Measurements from ENCODE around the gene CCDC116.

Gene CCDC116

DNA sequence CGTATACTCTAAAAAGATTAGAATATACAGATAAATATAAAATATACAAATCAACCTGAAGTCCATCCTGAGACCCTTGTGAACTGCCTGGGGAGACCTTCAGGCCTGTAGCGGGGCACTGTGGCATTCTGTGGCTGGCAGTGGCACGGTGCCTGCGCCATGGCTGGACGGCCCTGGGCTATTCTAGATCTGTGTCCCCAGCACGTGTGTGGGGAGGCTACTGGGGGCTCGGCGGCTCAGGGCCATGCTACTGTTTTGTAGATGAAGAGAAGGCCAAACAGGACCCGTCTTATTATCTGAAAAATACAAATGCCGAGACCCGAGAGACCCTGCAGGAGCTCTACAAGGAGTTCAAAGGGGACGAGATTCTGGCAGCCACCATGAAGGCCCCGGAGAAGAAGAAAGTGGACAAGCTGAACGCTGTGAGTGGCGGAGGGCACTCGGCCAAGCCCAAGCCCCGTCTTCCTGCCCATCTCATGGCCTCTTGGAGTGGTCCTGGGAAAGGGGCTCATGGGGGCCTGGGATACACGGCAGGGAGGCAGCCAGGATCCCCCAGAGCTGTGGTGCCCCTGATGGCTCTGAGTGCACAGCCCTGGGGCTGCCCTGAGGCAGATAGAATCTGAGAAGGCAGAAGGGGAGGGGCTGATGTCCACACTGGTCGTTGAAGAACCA lies 52.1 kb downstream of the CCDC116 start:
- ATAC-seq = no peak
- TF ChIP-seq ZFP30 (CRISPR knock-in tag; IDR thresholded peaks at IDR 0.05) (no peak), PPARA (CRISPR knock-in tag; IDR thresholded peaks at IDR 0.05; ENCODE audit: borderline replicate concordance) (no peak), CSDC2 (CRISPR knock-in tag; IDR thresholded peaks at IDR 0.05) (no peak), ARNTL (CRISPR knock-in tag; IDR thresholded peaks at IDR 0.05; ENCODE audit: borderline replicate concordance, low read depth) (no peak), ZFP3 (CRISPR knock-in tag; IDR thresholded peaks at IDR 0.05) (no peak), ZNF70 (CRISPR knock-in tag; IDR thresholded peaks at IDR 0.05) (no peak), SNAI2 (CRISPR knock-in tag; IDR thresholded peaks at IDR 0.05) (no peak)
- TF ChIP-seq, protein P1, sequence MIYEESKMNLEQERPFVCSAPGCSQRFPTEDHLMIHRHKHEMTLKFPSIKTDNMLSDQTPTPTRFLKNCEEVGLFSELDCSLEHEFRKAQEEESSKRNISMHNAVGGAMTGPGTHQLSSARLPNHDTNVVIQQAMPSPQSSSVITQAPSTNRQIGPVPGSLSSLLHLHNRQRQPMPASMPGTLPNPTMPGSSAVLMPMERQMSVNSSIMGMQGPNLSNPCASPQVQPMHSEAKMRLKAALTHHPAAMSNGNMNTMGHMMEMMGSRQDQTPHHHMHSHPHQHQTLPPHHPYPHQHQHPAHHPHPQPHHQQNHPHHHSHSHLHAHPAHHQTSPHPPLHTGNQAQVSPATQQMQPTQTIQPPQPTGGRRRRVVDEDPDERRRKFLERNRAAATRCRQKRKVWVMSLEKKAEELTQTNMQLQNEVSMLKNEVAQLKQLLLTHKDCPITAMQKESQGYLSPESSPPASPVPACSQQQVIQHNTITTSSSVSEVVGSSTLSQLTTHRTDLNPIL (CRISPR knock-in tag; IDR thresholded peaks at IDR 0.05; ENCODE audit: low read depth) = no peak
- TF ChIP-seq, protein P2, sequence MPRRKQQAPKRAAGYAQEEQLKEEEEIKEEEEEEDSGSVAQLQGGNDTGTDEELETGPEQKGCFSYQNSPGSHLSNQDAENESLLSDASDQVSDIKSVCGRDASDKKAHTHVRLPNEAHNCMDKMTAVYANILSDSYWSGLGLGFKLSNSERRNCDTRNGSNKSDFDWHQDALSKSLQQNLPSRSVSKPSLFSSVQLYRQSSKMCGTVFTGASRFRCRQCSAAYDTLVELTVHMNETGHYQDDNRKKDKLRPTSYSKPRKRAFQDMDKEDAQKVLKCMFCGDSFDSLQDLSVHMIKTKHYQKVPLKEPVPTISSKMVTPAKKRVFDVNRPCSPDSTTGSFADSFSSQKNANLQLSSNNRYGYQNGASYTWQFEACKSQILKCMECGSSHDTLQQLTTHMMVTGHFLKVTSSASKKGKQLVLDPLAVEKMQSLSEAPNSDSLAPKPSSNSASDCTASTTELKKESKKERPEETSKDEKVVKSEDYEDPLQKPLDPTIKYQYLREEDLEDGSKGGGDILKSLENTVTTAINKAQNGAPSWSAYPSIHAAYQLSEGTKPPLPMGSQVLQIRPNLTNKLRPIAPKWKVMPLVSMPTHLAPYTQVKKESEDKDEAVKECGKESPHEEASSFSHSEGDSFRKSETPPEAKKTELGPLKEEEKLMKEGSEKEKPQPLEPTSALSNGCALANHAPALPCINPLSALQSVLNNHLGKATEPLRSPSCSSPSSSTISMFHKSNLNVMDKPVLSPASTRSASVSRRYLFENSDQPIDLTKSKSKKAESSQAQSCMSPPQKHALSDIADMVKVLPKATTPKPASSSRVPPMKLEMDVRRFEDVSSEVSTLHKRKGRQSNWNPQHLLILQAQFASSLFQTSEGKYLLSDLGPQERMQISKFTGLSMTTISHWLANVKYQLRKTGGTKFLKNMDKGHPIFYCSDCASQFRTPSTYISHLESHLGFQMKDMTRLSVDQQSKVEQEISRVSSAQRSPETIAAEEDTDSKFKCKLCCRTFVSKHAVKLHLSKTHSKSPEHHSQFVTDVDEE (CRISPR knock-in tag; IDR thresholded peaks at IDR 0.05) = no peak
- TF ChIP-seq, protein P3, sequence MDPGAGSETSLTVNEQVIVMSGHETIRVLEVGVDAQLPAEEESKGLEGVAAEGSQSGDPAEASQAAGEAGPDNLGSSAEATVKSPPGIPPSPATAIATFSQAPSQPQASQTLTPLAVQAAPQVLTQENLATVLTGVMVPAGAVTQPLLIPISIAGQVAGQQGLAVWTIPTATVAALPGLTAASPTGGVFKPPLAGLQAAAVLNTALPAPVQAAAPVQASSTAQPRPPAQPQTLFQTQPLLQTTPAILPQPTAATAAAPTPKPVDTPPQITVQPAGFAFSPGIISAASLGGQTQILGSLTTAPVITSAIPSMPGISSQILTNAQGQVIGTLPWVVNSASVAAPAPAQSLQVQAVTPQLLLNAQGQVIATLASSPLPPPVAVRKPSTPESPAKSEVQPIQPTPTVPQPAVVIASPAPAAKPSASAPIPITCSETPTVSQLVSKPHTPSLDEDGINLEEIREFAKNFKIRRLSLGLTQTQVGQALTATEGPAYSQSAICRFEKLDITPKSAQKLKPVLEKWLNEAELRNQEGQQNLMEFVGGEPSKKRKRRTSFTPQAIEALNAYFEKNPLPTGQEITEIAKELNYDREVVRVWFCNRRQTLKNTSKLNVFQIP (CRISPR knock-in tag; IDR thresholded peaks at IDR 0.05; ENCODE audit: borderline replicate concordance, low read depth) = no peak
- TF ChIP-seq, protein P4, sequence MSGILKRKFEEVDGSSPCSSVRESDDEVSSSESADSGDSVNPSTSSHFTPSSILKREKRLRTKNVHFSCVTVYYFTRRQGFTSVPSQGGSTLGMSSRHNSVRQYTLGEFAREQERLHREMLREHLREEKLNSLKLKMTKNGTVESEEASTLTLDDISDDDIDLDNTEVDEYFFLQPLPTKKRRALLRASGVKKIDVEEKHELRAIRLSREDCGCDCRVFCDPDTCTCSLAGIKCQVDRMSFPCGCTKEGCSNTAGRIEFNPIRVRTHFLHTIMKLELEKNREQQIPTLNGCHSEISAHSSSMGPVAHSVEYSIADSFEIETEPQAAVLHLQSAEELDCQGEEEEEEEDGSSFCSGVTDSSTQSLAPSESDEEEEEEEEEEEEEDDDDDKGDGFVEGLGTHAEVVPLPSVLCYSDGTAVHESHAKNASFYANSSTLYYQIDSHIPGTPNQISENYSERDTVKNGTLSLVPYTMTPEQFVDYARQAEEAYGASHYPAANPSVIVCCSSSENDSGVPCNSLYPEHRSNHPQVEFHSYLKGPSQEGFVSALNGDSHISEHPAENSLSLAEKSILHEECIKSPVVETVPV (CRISPR knock-in tag; IDR thresholded peaks at IDR 0.05) = no peak
- TF ChIP-seq, protein P5, sequence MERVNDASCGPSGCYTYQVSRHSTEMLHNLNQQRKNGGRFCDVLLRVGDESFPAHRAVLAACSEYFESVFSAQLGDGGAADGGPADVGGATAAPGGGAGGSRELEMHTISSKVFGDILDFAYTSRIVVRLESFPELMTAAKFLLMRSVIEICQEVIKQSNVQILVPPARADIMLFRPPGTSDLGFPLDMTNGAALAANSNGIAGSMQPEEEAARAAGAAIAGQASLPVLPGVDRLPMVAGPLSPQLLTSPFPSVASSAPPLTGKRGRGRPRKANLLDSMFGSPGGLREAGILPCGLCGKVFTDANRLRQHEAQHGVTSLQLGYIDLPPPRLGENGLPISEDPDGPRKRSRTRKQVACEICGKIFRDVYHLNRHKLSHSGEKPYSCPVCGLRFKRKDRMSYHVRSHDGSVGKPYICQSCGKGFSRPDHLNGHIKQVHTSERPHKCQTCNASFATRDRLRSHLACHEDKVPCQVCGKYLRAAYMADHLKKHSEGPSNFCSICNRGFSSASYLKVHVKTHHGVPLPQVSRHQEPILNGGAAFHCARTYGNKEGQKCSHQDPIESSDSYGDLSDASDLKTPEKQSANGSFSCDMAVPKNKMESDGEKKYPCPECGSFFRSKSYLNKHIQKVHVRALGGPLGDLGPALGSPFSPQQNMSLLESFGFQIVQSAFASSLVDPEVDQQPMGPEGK (CRISPR knock-in tag; IDR thresholded peaks at IDR 0.05; ENCODE audit: borderline replicate concordance) = no peak

DNA sequence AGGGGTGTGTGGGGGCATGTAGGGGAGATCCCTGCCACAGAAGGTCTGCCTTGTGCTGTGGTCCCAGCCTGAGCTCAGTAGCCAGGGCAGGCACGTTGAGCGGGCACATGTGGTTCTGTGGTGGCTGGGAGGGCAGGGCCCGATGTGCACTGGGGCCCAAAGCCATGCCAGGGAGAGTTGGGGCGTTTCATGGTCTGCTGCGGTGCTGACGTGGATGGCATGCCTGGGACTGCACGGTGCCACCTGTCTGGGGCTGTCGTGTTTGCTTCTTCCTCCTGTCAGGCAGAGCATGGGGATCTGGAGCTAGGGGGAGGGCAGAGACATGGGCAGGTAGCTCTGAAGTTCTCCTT lies 52.6 kb downstream of the CCDC116 start:
- no peak for ATAC-seq
- no peak for TF ChIP-seq ZNF8 (CRISPR knock-in tag; IDR thresholded peaks at IDR 0.05)
- TF ChIP-seq PPARA (CRISPR knock-in tag; IDR thresholded peaks at IDR 0.05; ENCODE audit: borderline replicate concordance) = no peak
- TF ChIP-seq ARNTL (CRISPR knock-in tag; IDR thresholded peaks at IDR 0.05; ENCODE audit: borderline replicate concordance, low read depth) = no peak
- no peak for TF ChIP-seq OSR1 (CRISPR knock-in tag; IDR thresholded peaks at IDR 0.05)
- TF ChIP-seq ZFP3 (CRISPR knock-in tag; IDR thresholded peaks at IDR 0.05) = no peak
- TF ChIP-seq ZC3H10 (CRISPR knock-in tag; IDR thresholded peaks at IDR 0.05) = no peak
- TF ChIP-seq SNAI2 (CRISPR knock-in tag; IDR thresholded peaks at IDR 0.05) = no peak
- no peak for TF ChIP-seq CSDC2 (CRISPR knock-in tag; IDR thresholded peaks at IDR 0.05)

DNA sequence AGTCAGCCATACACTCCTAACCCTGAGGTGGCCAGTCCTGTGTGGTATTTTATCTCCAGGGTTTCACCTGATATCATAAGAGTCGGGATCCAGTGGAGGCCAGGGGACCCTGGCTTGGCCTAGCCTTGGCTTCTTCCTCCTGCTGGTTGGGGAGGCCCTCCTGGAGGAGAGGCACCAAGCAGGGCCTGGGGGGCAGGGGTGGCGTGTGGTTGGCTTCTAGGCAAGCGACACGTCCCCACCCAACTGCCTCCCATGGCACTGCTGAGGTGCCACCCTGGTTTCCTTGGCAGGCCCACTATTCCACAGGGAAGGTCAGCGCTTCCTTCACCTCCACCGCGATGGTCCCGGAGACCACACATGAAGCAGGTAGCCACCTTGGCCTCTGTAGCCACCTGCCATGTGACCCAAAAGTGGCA lies 53.6 kb downstream of the CCDC116 start:
- TF ChIP-seq ZFP3 (CRISPR knock-in tag; IDR thresholded peaks at IDR 0.05) (no peak), ZNF8 (CRISPR knock-in tag; IDR thresholded peaks at IDR 0.05) (no peak), ISL1 (CRISPR knock-in tag; IDR thresholded peaks at IDR 0.05) (no peak), ARNTL (CRISPR knock-in tag; IDR thresholded peaks at IDR 0.05; ENCODE audit: borderline replicate concordance, low read depth) (no peak)
- ATAC-seq = no peak
